ENCODE data around the gene AXIN1.
"Not testable (repeated sequence)": the region's sequence is repeated elsewhere in the genome, so short reads cannot be mapped to it uniquely, and the experiment has no call there.

AXIN1 gene

GRCh38 chr16:392450-393030 lies 40.0 kb upstream of the AXIN1 start:
- no peak overlapping the region for H3K4me3 ChIP-seq (ENCODE audit: low read length)
- no peak overlapping the region for H3K4me2 ChIP-seq (ENCODE audit: low read length)
- no peaks in the 10 kb centered on the region for H3K36me3 ChIP-seq (ENCODE audit: insufficient read depth, low read length)
- no peaks in the 10 kb centered on the region for H3K27me3 ChIP-seq (ENCODE audit: control insufficient read depth, insufficient read depth, low read length)
- no peak overlapping the region for H3K9ac ChIP-seq (ENCODE audit: low read depth, low read length)
- H3K9me3 ChIP-seq (replicated peaks; ENCODE audit: low read length), result peaks cover 5% of the 10 kb centered on the region
- peaks cover 6% of the 10 kb centered on the region for H3K4me1 ChIP-seq (ENCODE audit: control insufficient read depth, insufficient read depth, low read length)

GRCh38 chr16:391885-392335 lies 39.4 kb upstream of the AXIN1 start:
- H3K4me3 ChIP-seq (ENCODE audit: low read length), result no peak overlapping the region
- no peaks in the 10 kb centered on the region for H3K27me3 ChIP-seq (ENCODE audit: control insufficient read depth, insufficient read depth, low read length)
- H3K4me1 ChIP-seq (ENCODE audit: control insufficient read depth, insufficient read depth, low read length), result peaks cover 6% of the 10 kb centered on the region
- no peak overlapping the region for H3K9ac ChIP-seq (ENCODE audit: low read depth, low read length)
- no peaks in the 10 kb centered on the region for H3K36me3 ChIP-seq (ENCODE audit: insufficient read depth, low read length)
- H3K9me3 ChIP-seq (replicated peaks; ENCODE audit: low read length), result peaks cover 5% of the 10 kb centered on the region
- no peak overlapping the region for H3K4me2 ChIP-seq (ENCODE audit: low read length)

DNA sequence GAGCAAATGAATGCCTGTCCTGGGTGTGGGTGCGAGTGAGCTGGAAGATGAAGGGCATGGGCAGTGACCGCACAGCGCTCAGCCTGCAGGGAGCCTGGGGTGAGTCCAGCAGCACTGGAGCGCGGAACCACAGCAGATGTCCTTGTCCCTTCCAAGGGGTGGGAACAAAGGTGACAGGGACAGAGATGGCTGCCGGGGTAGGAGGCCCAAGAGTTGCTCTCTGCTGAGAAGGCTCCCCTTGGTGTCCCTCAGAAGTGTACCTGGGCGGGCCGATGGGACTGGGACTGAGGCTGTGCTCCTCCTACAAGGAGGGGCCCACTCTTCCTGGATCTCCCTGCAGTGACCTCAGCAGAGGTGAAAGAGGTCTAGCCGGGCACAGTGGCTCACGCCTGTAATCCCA lies 36.8 kb upstream of the AXIN1 start:
- Histone ChIP-seq H3K36me3 (ENCODE audit: insufficient read depth, low read length) (no peaks in the 10 kb centered on the region), H3K9ac (ENCODE audit: low read depth, low read length) (no peak overlapping the region), H3K4me1 (ENCODE audit: control insufficient read depth, insufficient read depth, low read length) (peaks cover 3% of the 10 kb centered on the region), H3K4me3 (ENCODE audit: low read length) (no peak overlapping the region), H3K27me3 (ENCODE audit: control insufficient read depth, insufficient read depth, low read length) (no peaks in the 10 kb centered on the region), H3K4me2 (ENCODE audit: low read length) (no peak overlapping the region), H3K9me3 (replicated peaks; ENCODE audit: low read length) (peaks cover 5% of the 10 kb centered on the region)

DNA sequence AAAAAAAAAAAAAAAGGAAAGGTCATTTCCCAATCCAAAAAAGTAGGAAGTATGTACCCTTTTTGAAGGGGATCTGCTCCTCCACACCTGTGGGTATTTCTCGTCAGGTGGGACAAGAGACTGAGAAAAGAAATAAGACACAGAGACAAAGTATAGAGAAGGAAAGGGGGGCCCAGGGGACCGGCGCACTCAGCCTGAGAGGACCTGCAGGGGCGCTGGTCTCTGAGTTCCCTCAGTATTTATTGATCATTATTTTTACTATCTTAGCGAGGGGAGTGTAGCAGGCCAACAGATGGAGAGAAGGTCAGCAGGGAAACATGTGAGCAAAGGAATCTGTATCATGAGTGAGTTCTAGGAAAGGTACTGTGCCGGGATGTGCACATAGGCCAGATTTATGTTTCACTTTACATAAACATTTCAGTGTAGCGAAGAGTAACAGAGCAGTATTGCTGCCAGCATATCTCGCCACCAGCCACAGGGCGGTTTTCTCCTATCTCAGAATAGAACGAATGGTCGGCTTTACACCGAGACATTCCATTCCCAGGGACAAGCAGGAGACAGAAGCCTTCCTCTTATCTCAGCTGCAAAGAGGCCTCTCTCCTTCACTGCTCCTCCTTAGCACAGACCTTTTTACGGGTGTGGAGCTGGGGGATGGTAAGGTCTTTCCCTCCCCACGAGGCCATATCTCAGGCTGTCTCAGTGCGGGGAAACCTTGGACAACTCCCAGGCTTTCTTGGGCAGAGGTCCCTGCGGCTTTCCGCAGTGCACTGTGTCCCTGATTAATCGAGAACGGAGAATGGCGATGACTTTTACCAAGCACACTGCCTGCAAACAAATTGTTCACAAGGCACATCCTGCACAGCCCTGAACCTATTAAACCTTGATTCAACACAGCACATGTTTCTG lies 35.5 kb upstream of the AXIN1 start:
- not testable (repeated sequence) for H3K27me3 ChIP-seq (ENCODE audit: control insufficient read depth, insufficient read depth, low read length); H3K4me3 ChIP-seq (ENCODE audit: low read length); H3K36me3 ChIP-seq (ENCODE audit: insufficient read depth, low read length); H3K9me3 ChIP-seq (replicated peaks; ENCODE audit: low read length); H3K4me2 ChIP-seq (ENCODE audit: low read length); H3K4me1 ChIP-seq (ENCODE audit: control insufficient read depth, insufficient read depth, low read length); H3K9ac ChIP-seq (ENCODE audit: low read depth, low read length)

GRCh38 chr16:386641-387156 lies 34.2 kb upstream of the AXIN1 start:
- H3K4me3 ChIP-seq (ENCODE audit: low read length), result no peak overlapping the region

GRCh38 chr16:383326-384051 lies 31.0 kb upstream of the AXIN1 start:
- Histone ChIP-seq H3K9ac (ENCODE audit: low read depth, low read length) (no peak overlapping the region), H3K4me1 (ENCODE audit: control insufficient read depth, insufficient read depth, low read length) (peaks cover 3% of the 10 kb centered on the region)

More at GRCh38 chr16:386641-387156, 34.2 kb upstream of the AXIN1 start:
- no peaks in the 10 kb centered on the region for H3K36me3 ChIP-seq (ENCODE audit: insufficient read depth, low read length)
- no peak overlapping the region for H3K9ac ChIP-seq (ENCODE audit: low read depth, low read length)
- H3K9me3 ChIP-seq (replicated peaks; ENCODE audit: low read length), result no peaks in the 10 kb centered on the region
- no peaks in the 10 kb centered on the region for H3K27me3 ChIP-seq (ENCODE audit: control insufficient read depth, insufficient read depth, low read length)
- peak overlapping the region; percentile 56 for H3K4me2 ChIP-seq (ENCODE audit: low read length)
- H3K4me1 ChIP-seq (ENCODE audit: control insufficient read depth, insufficient read depth, low read length), result peaks cover 3% of the 10 kb centered on the region

GRCh38 chr16:381789-382717 lies 29.5 kb upstream of the AXIN1 start, which contains the start of gene PGAP6:
Gene PGAP6 (minus strand): TSS chr16:381978. CDS start chr16:381821, 157 bp downstream.
- H3K27me3 ChIP-seq (ENCODE audit: control insufficient read depth, insufficient read depth, low read length), result no peaks in the 10 kb centered on the region
- peak within 1 kb of the TSS; percentile 86 for H3K9ac ChIP-seq (ENCODE audit: low read depth, low read length)
- no peaks in the 10 kb centered on the region for H3K9me3 ChIP-seq (replicated peaks; ENCODE audit: low read length)
- peaks cover 2% of the 10 kb centered on the region for H3K36me3 ChIP-seq (ENCODE audit: insufficient read depth, low read length)
- H3K4me3 ChIP-seq (ENCODE audit: low read length), result peak within 1 kb of the TSS; percentile 83
- H3K4me2 ChIP-seq (ENCODE audit: low read length), result peak within 1 kb of the TSS; percentile 98
- peaks cover 3% of the 10 kb centered on the region for H3K4me1 ChIP-seq (ENCODE audit: control insufficient read depth, insufficient read depth, low read length)

More at GRCh38 chr16:383326-384051, 31.0 kb upstream of the AXIN1 start:
- Histone ChIP-seq H3K36me3 (ENCODE audit: insufficient read depth, low read length) (no peaks in the 10 kb centered on the region), H3K4me3 (ENCODE audit: low read length) (no peak overlapping the region), H3K27me3 (ENCODE audit: control insufficient read depth, insufficient read depth, low read length) (no peaks in the 10 kb centered on the region), H3K4me2 (ENCODE audit: low read length) (peak overlapping the region; percentile 86), H3K9me3 (replicated peaks; ENCODE audit: low read length) (no peaks in the 10 kb centered on the region)

DNA sequence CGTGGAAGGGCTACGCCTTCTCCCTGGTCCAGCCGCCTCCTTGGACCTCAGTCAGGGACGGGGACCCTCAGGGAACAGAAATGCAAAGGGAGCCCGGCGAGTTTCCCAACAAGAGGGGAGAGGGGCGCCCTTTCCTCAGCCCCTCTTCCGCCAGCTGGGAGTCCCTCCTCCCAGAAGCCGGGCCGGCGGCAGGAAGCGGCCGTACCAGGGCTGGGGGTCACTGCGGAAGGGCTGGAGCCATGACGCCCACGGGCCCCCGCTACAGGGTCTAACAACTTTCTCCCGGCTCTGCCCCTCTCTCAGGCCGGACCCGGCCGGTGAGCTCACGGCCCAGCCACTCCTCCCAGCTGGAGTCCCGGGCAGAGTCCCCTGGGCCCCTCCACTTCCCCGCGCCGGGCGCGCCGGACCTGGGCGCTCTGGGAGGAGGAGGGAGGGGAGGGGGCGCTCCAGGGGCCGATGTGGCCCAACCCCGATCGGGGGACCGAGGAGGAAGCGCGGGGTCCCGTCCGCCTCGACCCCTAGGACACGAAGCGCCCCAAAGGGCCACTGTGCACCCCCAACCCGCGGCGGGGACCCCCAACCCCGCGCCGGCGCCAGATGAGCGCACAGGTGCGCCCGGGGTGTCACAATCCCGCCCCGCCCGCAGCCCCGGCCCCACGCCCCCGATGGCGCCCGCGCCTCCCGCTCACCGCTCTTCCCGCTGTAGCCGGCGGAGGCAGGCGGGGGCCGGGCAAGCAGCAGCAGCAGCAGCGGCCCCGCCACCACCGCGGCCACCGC lies 28.7 kb upstream of the AXIN1 start:
- Histone ChIP-seq H3K9ac (ENCODE audit: low read depth, low read length) (peak overlapping the region; percentile 86), H3K4me2 (ENCODE audit: low read length) (peak overlapping the region; percentile 98), H3K4me3 (ENCODE audit: low read length) (peak overlapping the region; percentile 83), H3K9me3 (replicated peaks; ENCODE audit: low read length) (no peaks in the 10 kb centered on the region), H3K27me3 (ENCODE audit: control insufficient read depth, insufficient read depth, low read length) (no peaks in the 10 kb centered on the region), H3K4me1 (ENCODE audit: control insufficient read depth, insufficient read depth, low read length) (no peaks in the 10 kb centered on the region), H3K36me3 (ENCODE audit: insufficient read depth, low read length) (peaks cover 11% of the 10 kb centered on the region)

DNA sequence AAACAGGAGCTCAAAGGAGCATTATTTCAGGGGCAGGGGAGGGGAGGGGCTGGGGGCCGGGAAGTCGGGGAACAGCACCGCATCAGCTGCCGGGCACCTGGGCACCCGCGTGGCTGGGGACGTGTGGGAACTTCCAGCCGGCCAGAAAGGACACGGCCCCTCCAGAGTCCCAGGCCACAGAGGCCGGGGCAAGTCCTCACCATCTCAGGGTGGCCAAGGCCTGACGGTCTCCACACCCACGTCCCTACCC lies 28.2 kb upstream of the AXIN1 start:
- Histone ChIP-seq H3K4me3 (ENCODE audit: low read length) (peak overlapping the region; percentile 83), H3K9ac (ENCODE audit: low read depth, low read length) (peak overlapping the region; percentile 86), H3K9me3 (replicated peaks; ENCODE audit: low read length) (no peaks in the 10 kb centered on the region), H3K4me1 (ENCODE audit: control insufficient read depth, insufficient read depth, low read length) (no peaks in the 10 kb centered on the region), H3K27me3 (ENCODE audit: control insufficient read depth, insufficient read depth, low read length) (no peaks in the 10 kb centered on the region), H3K4me2 (ENCODE audit: low read length) (peak overlapping the region; percentile 98), H3K36me3 (ENCODE audit: insufficient read depth, low read length) (peaks cover 16% of the 10 kb centered on the region)
